DMS 273 treated with DMSO at 0.1 percent for 48 hours (cell line): ENCODE measurements around the gene SAV1.
A peak's percentile ranks its signal among the peaks of the same experiment; 100 is the strongest.
"Not testable (repeated sequence)": the region's sequence is repeated elsewhere in the genome, so short reads cannot be mapped to it uniquely, and the experiment has no call there.

ENCODE experiments used
- DNase-seq: peaks from one replicate; lab custom pipeline; 2025; lab: John Stamatoyannopoulos, UW

Gene SAV1

GRCh38 chr14:50665300-50665699 is 2.8 kb downstream of the SAV1 start:
- not testable (repeated sequence) for DNase-seq

GRCh38 chr14:50664579-50664978 is 3.5 kb downstream of the SAV1 start:
- not testable (repeated sequence) for DNase-seq

- DNase-seq: no peak
Measured at GRCh38 chr14:50659327-50659974, 8.7 kb downstream of the SAV1 start.

DNA sequence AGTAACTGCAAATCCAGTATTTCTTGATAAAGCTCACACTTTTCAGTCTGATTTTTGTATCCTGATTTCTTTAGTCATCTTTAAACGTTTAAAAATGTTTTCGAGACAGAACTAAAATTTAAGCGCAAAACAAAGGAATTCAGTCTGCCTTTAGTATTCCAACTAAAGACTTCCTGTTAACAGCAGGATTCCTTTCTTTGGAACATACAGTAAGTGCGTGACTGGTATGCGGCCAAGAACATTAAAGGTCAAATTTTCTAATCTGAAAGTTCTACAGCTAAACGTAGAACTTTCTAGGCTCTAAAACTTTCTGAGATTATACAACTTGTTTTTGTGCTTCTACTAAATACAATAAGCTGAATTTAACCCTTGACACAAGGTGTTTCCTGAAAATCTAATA is 9.9 kb downstream of the SAV1 start:
- no peak for DNase-seq

- DNase-seq: no peak
Measured at GRCh38 chr14:50657753-50658152, 10.4 kb downstream of the SAV1 start.

DNA sequence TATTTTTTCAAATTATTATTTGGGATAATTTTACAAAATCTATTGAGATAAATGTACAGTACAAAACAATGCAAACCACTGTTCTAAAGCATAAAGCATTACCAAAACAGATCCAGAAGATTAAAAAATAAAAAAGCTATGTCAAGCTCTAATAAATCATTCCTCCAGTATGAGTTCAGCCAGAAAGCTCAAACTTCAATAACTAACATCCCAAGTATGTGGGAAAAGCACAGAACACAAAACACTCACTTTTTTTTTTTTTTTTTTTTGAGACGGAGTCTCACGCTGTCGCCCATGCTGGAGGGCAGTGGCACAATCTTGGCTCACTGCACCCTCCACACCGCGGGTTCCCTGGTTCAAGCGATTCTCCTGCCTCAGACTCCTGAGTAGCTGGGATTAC is 11.3 kb downstream of the SAV1 start:
- no peak for DNase-seq

GRCh38 chr14:50649691-50650090 is 18.4 kb downstream of the SAV1 start:
- DNase-seq: no peak

- no peak for DNase-seq
Measured at GRCh38 chr14:50647753-50648152, 20.4 kb downstream of the SAV1 start.

GRCh38 chr14:50647282-50647681 is 20.8 kb downstream of the SAV1 start:
- no peak for DNase-seq

- no peak for DNase-seq
Measured at GRCh38 chr14:50635141-50635540, 33.0 kb downstream of the SAV1 start.

DNA sequence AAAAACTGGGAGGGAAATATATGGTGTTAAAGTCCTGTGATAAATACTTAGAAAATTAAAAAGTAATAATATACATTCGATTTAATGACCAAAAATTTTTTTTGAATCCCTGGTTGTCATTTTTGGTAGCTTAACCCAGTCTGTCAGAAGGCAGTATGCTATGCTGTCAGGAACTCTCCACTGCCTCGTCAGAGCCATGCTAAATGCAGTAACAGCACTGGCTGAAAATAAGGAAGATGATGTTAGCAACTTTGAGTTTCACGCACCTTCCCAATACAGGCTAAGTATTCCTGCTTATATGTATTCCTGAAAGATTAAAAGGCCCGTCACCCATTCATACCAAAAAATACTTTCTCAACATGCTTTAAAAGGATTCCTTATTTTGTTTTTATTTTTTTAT is 34.2 kb downstream of the SAV1 start:
- no peak for DNase-seq

DNA sequence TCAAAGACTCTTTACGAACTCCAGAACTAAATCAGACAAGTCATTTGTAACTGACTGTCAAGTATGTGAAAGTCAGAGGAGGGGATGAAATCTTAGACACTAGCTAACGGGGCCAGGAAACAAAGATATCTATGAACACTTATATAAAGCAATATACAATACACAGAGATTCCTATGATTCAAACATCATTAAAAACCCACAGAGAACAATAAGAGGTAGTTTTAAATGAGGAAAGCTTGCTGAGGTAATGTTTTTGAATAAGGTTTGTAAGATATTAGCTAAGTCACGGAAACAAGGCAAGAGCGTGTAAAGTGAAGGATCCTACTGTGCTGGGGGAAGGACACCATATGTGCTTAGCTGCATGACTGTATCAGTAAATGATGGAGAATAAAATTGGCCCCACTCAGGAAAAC is 36.7 kb downstream of the SAV1 start:
- DNase-seq: no peak

- not testable (repeated sequence) for DNase-seq
Measured at GRCh38 chr14:50624947-50625346, 43.2 kb downstream of the SAV1 start.

DNA sequence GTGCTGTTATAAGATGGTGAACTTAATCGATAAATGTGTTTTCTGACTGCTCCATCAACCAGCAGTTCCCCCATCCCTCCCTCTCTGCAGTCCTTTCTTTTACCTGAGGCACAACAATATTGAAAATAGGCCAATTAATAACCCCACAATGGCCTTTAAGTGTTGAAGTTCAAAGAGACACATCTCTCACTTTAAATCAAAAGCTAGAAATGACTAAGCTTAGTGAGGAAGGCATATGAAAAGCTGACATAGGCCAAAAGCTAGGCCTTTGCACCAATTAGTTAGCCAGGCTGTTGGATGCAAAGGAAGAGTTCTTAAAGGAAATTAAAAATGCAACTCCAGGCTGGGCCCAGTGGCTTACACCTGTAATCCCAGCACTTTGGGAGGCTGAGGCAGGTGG is 43.7 kb downstream of the SAV1 start:
- no peak for DNase-seq

DNA sequence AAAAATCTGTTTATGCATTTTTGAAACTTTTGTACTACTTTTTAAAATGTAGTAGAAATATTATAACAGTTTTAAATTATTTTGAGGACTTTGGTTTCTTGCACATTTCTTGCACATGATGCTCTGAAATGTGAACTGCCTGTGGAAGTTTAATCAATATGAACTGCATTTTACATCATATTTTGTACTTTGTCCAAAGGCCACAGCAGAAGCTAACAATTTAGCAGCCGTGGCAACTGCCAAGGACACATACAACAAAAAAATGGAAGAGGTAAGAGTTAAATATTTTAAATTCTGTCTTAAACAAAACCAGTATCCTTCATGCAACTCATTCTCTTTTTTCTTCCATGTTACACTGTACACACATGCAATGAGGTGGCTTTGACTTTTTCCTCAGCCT is 45.1 kb downstream of the SAV1 start:
- DNase-seq: no peak

- no peak for DNase-seq
Measured at GRCh38 chr14:50620341-50620740, 47.8 kb downstream of the SAV1 start.

GRCh38 chr14:50619569-50620141 is 48.5 kb downstream of the SAV1 start:
- peak; percentile 24 for DNase-seq

DNA sequence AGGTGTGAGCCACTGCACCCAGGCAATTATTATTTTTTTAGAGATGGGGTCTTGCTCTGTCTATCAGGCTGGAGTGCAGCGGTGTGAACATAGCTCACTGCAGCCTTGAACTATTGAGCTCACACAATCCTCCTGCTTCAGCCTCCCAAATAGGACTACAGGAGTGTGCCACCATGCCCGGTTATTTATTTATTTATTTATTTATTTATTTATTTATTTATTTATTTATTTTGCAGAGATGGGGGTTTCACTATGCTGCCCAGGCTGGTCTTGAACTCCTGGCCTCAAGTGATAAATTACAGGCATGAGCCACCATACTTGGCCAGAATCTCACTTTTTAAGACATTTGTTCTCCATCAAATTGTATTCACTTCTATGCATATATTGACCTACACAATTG is 51.8 kb downstream of the SAV1 start:
- DNase-seq: no peak

DNA sequence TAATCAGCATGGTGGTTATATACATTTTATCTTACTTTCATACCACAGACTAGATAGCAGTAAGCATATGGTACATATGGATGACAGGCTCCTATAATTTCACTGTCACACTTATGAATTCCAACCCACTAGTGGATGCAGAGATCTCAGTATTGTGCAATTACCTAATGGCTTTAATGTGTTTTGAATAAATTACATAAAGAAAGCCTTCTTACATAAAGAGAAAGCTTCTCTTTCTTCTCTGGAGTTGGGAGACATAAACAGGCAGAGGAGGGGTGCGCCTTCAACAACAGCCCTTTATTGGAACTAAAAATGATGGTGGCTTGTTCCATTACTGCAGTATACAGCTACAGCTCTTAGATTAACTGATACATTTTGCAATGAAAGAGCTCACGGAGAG is 52.6 kb downstream of the SAV1 start:
- DNase-seq: no peak

DNA sequence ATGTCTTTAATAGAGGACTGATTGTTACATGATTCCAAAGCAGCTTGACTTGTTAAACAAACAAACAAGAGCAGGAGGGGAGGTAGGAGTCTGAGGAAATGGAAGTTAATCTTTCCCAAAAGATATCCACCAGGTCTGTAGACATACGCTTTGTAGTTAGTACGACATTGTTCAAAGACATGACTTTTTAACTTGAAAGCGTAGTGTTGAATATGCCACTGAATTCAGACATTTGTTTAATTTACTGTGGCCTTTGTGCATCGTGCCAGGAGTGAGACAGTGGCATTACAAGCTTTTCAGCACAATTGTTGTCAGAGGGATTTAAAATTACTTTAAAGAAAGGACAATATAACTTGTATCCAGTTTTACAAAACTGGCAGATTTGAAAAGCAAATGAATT is 53.0 kb downstream of the SAV1 start:
- DNase-seq: no peak

DNA sequence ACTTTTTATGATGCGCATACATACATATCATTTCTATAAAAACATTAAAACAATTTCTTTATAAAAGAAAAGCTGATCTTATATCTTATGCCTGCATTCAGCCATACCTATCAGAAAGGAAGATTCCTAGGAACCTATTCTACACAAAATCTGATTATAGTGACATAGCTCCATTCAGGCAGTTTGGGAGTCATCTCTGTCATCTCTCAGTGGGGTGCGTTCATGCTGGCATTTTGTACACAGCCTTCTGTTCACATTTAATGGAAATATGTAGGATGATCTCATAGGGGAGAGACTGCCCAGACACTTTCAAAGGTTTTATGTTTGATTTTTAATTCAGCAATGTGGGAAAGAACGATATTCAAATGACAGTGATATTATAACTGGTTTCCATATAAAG is 55.3 kb downstream of the SAV1 start:
- no peak for DNase-seq

DNA sequence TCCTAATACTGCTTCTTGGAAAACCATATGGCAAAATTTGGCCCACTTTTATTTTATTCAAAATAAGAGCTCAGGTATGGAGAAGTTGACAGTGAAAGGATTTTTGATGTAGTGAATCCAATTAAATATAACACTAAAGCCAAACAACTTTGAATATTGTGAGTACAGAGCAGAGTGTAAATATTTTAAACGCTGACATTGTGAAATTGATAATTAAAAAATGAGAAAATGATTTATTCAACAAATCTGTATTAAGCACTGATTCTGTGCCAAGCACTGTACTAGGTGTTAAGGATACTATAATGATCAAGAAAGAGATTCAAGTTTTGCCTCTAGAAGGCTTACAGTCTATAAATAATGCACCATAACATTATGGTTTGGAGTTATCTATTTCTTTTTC is 57.6 kb downstream of the SAV1 start:
- no peak for DNase-seq

DNA sequence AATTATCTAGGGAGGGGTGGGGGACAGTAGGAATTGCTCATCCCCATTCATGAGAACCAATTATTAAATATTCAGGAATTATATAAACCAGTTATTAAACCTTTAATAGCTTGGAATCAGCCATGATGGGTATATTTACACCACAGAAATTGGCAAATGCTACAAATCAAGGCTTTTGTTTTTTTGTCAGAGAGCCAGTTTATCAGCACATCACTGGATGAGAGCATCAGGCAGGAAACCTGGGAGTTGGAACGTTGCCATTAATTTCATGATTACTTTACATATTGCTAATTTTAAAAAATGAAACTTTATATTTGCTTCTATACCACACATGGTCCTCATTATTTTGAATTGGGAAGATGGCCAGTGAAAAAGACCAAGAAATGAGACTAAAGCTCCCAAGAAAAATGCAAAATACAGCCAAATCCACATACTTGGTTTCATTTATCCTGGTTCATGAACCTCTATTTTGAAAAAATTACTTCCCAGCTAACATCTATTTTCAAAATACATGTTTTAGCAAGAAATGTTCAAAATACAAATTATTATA is 59.7 kb downstream of the SAV1 start:
- DNase-seq: no peak

DNA sequence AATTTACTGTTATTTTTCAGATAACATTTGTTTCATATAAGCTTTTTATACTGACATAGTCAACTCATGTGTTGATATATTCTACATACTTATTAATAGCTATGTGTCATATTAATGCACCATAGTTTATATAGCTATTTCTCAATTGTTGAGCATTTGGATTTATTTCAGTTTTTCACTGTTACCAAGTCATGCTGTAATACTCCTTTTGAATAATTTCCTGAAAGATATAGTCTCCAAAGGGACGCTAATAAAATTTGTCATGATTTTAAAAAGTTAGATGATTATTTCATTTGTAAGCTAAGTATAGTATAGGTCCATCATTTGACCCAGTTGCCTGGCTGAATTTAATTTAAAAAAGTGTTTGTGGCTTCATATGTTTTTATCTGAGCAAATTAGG is 60.3 kb downstream of the SAV1 start:
- no peak for DNase-seq
